Loucy (cell line): ENCODE measurements around the gene LMOD1.

ENCODE experiments used
- H2AFZ ChIP-seq: fragments of 200-600 bp; sonication (generic); 2 replicates; pipeline ENCODE4 v1.6.0; 2016; ENCODE audit warnings: antibody characterized with exemption, mild to moderate bottlenecking, low read length, moderate library complexity
- H3F3A ChIP-seq: fragments of 200-600 bp; 2 replicates; pipeline ENCODE4 v1.6.0; 2016; ENCODE audit warnings: antibody characterized with exemption, low read depth, mild to moderate bottlenecking
- H3K27me3 ChIP-seq: fragments of 200-600 bp; sonication (generic); 2 replicates; pipeline ENCODE4 v1.6.1; 2014; ENCODE audit warnings: low read length, mild to moderate bottlenecking; ENCODE audit not compliant: insufficient read depth, poor library complexity, severe bottlenecking
- H3K36me3 ChIP-seq: fragments of 200-600 bp; sonication (generic); 2 replicates; pipeline ENCODE4 v1.6.1; 2016; ENCODE audit warnings: low read length; ENCODE audit not compliant: insufficient read depth
- H3K4me1 ChIP-seq: fragments of 200-600 bp; sonication (generic); 2 replicates; pipeline ENCODE4 v1.5.1; 2014; ENCODE audit warnings: low read length, mild to moderate bottlenecking; ENCODE audit not compliant: insufficient read depth, poor library complexity, severe bottlenecking
- H3K4me2 ChIP-seq: fragments of 200-600 bp; sonication (generic); 2 replicates; pipeline ENCODE4 v1.6.0; 2014; ENCODE audit warnings: antibody characterized with exemption, low read length, low read depth, mild to moderate bottlenecking; ENCODE audit not compliant: poor library complexity, severe bottlenecking
- H3K4me3 ChIP-seq: fragments of 200-600 bp; sonication (generic); 2 replicates; pipeline ENCODE4 v1.5.1; 2014; ENCODE audit warnings: low read length, mild to moderate bottlenecking, mixed read lengths; ENCODE audit not compliant: poor library complexity, severe bottlenecking
- H3K79me2 ChIP-seq: fragments of 200-600 bp; sonication (generic); 2 replicates; pipeline ENCODE4 v1.6.1; 2014; ENCODE audit warnings: low read length; ENCODE audit not compliant: insufficient read depth
- H3K9ac ChIP-seq: fragments of 200-600 bp; sonication (generic); 2 replicates; pipeline ENCODE4 v1.6.0; 2014; ENCODE audit warnings: mild to moderate bottlenecking, low read depth, low read length, moderate library complexity; ENCODE audit not compliant: poor library complexity, severe bottlenecking
- H3K9me2 ChIP-seq: fragments of 200-600 bp; sonication (generic); replicated peaks from 2 replicates; pipeline ENCODE4 v1.6.1; 2016; ENCODE audit warnings: low read depth, low read length, mixed read lengths
- H3K9me3 ChIP-seq: fragments of 200-600 bp; sonication (generic); 2 replicates; pipeline ENCODE4 v1.6.1; 2014; ENCODE audit warnings: mild to moderate bottlenecking, antibody characterized with exemption, low read length, low read depth; ENCODE audit not compliant: insufficient read depth
- H4K20me1 ChIP-seq: fragments of 200-600 bp; sonication (generic); 2 replicates; pipeline ENCODE4 v1.6.0; 2014; ENCODE audit warnings: antibody characterized with exemption, low read length, mild to moderate bottlenecking; ENCODE audit not compliant: insufficient read depth, poor library complexity, severe bottlenecking
- CTCF ChIP-seq: fragments of 200-600 bp; sonication (generic); conservative IDR thresholded peaks from 2 replicates; pipeline ENCODE4 v1.5.1; 2014; ENCODE audit warnings: mild to moderate bottlenecking, antibody characterized with exemption, low read length
- EZH2phosphoT487 ChIP-seq: fragments of 200-600 bp; IDR thresholded peaks from 2 replicates; pipeline ENCODE4 v1.6.1; 2018; ENCODE audit warnings: antibody characterized with exemption, mild to moderate bottlenecking, moderate library complexity, borderline replicate concordance

LMOD1 gene

GRCh38 chr1:201946224-201946908, at the start of gene LMOD1:
Gene LMOD1 (minus strand): TSS chr1:201946548. CDS start chr1:201946340, 208 bp downstream.
- peak within 1 kb of the TSS; percentile 67 for H3K4me3 ChIP-seq
- no peaks in the 10 kb centered on the region for H3K79me2 ChIP-seq
- no peaks in the 10 kb centered on the region for H3K36me3 ChIP-seq
- H3K9me2 ChIP-seq: no peaks in the 10 kb centered on the region
- H3K9ac ChIP-seq: peak within 1 kb of the TSS; percentile 17
- no peaks in the 10 kb centered on the region for H3K9me3 ChIP-seq
- H3K4me1 ChIP-seq: peaks cover 3% of the 10 kb centered on the region
- peak within 1 kb of the TSS; percentile 71 for H3K4me2 ChIP-seq
- H3K27me3 ChIP-seq: no peaks in the 10 kb centered on the region
- no peaks in the 10 kb centered on the region for H4K20me1 ChIP-seq
- H3F3A ChIP-seq: no peaks in the 10 kb centered on the region
- TF ChIP-seq CTCF (no peak), EZH2phosphoT487 (no peak)
- H2AFZ ChIP-seq: peak within 1 kb of the TSS; percentile 89

GRCh38 chr1:201990427-201990826, 44.1 kb upstream of the LMOD1 start:
- Histone ChIP-seq H3K4me2 (no peak overlapping the region), H3F3A (no peaks in the 10 kb centered on the region), H2AFZ (no peak overlapping the region), H3K4me1 (peaks cover 3% of the 10 kb centered on the region), H3K79me2 (peaks cover 25% of the 10 kb centered on the region), H3K27me3 (no peaks in the 10 kb centered on the region), H4K20me1 (peaks cover 5% of the 10 kb centered on the region), H3K36me3 (peaks cover 52% of the 10 kb centered on the region; the same call in 1 of the 2 replicates), H3K4me3 (no peak overlapping the region), H3K9me2 (no peaks in the 10 kb centered on the region), H3K9ac (no peak overlapping the region), H3K9me3 (no peaks in the 10 kb centered on the region)
- no peak for TF ChIP-seq EZH2phosphoT487
- TF ChIP-seq CTCF: no peak

- Histone ChIP-seq H3F3A (no peaks in the 10 kb centered on the region), H3K4me2 (no peak overlapping the region), H3K27me3 (no peaks in the 10 kb centered on the region), H3K4me3 (no peak overlapping the region), H3K9me2 (no peaks in the 10 kb centered on the region), H3K36me3 (peaks cover 51% of the 10 kb centered on the region; the same call in 1 of the 2 replicates), H3K4me1 (peaks cover 8% of the 10 kb centered on the region), H2AFZ (no peak overlapping the region), H4K20me1 (peaks cover 6% of the 10 kb centered on the region), H3K9me3 (no peaks in the 10 kb centered on the region), H3K79me2 (peaks cover 34% of the 10 kb centered on the region), H3K9ac (no peak overlapping the region)
- TF ChIP-seq CTCF (no peak), EZH2phosphoT487 (no peak)
Observed at GRCh38 chr1:201989354-201990128, 43.2 kb upstream of the LMOD1 start.
